ENCODE measurements around the gene SAPCD1.

The SAPCD1 gene

DNA sequence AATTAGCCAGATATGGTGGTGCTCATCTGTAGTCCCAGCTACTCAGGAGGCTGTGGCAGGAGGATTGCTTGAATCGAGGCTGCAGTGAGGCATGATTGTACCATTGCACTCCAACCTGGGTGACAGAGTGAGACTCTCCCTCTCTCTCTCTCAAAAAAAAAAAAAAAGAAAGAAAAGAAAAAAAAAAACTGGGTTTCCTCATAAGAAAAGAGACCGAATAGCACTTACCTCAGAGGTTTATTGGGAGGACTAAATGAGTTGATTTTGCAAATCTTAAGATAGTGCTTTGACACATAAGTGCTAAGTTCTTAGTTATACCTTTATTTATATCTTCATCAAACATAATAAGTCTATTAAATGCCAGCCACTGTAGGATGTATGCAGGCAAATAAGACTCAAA lies 8.4 kb downstream of the SAPCD1 start:
- TF ChIP-seq, protein P1, sequence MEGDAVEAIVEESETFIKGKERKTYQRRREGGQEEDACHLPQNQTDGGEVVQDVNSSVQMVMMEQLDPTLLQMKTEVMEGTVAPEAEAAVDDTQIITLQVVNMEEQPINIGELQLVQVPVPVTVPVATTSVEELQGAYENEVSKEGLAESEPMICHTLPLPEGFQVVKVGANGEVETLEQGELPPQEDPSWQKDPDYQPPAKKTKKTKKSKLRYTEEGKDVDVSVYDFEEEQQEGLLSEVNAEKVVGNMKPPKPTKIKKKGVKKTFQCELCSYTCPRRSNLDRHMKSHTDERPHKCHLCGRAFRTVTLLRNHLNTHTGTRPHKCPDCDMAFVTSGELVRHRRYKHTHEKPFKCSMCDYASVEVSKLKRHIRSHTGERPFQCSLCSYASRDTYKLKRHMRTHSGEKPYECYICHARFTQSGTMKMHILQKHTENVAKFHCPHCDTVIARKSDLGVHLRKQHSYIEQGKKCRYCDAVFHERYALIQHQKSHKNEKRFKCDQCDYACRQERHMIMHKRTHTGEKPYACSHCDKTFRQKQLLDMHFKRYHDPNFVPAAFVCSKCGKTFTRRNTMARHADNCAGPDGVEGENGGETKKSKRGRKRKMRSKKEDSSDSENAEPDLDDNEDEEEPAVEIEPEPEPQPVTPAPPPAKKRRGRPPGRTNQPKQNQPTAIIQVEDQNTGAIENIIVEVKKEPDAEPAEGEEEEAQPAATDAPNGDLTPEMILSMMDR (IDR thresholded peaks at IDR 0.05; ENCODE audit: extremely low read depth, insufficient read depth, missing control alignments): no peak
- in situ Hi-C loops (cut with MboI; ENCODE audit: low pct_unique_long_range_greater_than_20kb, low sequenced_read_pairs, unreplicated experiment): no loop called here
- DNase-seq (ENCODE audit: low spot score): no peak

DNA sequence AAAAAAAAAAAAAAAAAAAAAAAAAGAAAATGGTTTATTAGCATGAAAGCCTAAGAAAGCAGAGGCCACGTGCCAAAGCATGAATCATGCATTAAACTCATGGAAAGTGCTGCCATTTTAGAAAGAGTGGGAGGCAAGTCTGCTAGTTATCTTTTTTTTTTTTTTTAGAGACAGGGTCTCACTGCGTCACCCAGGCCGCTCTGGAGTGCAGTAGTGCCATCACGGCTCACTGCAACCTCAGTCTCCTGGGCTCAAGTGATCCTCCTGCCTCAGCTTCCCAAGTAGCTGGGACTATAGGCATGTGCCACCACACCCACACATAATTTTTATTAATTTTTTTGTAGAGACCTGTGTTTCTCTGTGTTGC lies 9.5 kb downstream of the SAPCD1 start:
- TF ChIP-seq, protein P1 (IDR thresholded peaks at IDR 0.05; ENCODE audit: extremely low read depth, insufficient read depth, missing control alignments): no peak
- DNase-seq (ENCODE audit: low spot score): no peak

DNA sequence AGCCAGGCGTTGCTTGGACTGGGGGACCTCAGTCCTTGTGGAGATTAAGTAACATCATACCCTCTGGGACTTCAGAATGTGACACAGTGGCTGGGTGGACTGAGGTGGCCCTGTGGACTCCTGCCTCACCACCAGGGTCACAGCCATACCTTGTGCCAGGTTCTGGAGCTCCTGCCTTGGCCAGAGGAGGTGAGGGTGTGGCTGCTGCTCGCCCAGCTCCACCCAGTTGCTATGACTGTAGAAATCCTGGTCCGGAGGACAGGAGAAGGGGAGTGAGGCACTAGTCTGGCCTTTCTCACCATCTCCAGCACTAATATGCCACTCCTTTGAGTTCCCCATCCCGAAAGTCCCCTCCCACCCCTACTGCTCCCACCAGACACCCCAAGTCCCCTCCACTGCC lies 12.7 kb downstream of the SAPCD1 start:
- DNase-seq (ENCODE audit: low spot score): no peak
- in situ Hi-C loops (cut with MboI; ENCODE audit: low pct_unique_long_range_greater_than_20kb, low sequenced_read_pairs, unreplicated experiment): no loop called here

More for the DNA sequence above, 9.5 kb downstream of the SAPCD1 start:
- in situ Hi-C loops (cut with MboI; ENCODE audit: low pct_unique_long_range_greater_than_20kb, low sequenced_read_pairs, unreplicated experiment): no loop called here

DNA sequence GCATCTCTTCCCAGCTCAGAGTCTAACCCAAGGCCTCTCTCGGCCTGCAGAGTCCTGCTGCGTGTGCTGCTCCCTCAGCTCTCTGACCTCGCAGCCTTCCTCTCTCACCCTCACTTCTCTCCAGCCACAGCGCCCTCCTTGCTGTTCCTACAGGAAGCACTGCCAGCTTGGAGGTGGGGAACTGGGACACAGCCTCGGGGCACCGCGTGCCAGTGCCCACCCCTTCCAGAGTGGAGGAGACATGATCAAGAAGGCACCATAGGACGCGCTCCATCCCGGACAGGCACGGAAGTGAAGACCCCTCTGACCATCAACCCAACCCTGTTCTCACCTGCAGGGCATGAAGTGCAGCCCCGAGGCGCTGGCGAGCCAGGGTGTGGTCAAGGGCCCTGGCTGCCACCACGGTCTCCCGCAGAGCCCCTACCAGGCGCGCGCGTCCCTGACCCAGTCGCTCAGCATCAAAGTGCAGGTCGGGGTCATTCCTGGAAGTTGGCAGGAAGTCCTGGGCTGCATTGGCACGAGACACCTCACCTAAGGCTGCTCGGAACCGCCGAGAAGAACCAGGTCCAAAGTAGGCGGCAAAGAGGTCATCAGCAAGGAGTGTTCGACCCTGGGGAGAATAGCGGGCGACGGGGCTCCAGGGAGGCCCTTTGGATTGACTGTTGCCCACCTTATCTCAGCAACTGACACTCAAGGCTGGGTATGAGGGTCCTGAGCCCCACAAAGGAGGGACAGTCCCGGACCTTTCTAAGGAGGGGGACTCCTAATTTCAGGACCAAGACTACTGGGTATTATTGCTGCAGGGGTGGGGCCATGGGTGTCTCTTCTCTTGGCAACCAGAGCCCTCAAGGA lies 13.4 kb downstream of the SAPCD1 start:
- in situ Hi-C loops (cut with MboI; ENCODE audit: low pct_unique_long_range_greater_than_20kb, low sequenced_read_pairs, unreplicated experiment): no loop called here
- no peak for DNase-seq (ENCODE audit: low spot score)
- TF ChIP-seq, protein P1 (IDR thresholded peaks at IDR 0.05; ENCODE audit: extremely low read depth, insufficient read depth, missing control alignments): no peak

More for the DNA sequence above, 12.7 kb downstream of the SAPCD1 start:
- TF ChIP-seq, protein P1 (IDR thresholded peaks at IDR 0.05; ENCODE audit: extremely low read depth, insufficient read depth, missing control alignments): no peak

DNA sequence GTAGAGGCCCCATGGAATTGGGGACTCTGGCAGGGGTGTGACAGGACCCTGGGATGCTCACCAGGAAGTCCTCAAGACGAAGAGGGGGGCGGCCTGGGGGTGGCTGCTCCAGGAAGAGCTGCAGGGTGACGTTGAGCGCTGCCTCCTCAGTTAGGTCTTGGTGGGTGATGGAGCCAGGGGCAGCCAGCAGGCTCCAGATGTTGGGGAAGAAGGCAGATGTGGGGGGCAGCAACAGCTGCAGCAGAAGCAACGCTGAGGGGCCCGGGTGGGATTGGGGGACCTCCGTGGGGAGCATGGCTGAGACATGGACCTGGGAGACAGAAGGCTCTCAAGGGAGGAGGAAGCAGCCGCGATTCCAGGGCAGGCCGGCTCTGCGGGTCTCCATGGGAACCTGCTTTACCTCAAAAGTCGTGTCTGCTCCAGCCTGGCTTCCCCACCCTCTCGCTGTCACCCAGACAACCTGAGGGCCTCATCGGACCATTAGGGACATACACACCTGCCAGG lies 14.1 kb downstream of the SAPCD1 start:
- in situ Hi-C loops (cut with MboI; ENCODE audit: low pct_unique_long_range_greater_than_20kb, low sequenced_read_pairs, unreplicated experiment): no loop called here
- DNase-seq (ENCODE audit: low spot score): no peak
- TF ChIP-seq, protein P1 (IDR thresholded peaks at IDR 0.05; ENCODE audit: extremely low read depth, insufficient read depth, missing control alignments): no peak

DNA sequence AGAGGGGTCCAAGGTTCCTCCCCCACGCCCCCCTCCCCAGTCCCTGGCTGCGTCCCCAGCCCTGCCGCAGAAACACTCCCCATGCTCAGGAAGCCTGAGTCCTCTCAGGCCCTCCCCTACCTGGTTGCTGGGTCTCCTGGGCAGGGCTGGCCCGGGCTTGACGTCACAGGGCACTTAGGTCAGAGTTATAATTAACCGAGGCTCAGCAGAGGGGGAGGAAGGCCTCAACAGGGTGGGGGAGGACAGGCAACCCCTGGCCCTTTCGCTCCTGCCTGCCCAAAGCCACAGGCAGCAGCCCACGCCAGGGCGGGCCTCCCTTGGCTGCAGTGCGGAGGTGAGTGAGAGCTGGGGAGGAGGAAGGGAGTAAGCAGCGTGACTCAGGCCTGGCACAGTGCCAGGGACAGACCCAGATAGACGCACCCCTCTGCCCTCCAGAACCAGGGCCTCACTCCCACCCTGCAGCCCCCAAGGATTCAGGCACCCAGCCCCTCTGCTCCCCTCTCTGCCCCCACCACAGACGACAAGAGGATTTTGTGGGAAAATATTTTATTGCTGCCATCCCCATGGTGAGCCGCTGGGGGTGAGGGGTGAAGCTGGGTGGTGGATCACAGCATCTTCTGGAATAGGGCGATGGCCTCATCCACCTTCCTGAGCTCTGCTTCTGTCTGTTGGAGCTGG lies 14.7 kb downstream of the SAPCD1 start, which contains the start of gene VWA7:
TSS of gene VWA7 (minus strand) at position 340 of the 678 bp plus-strand sequence. CDS start 549 bp downstream, outside the sequence.
- TF ChIP-seq, protein P1 (IDR thresholded peaks at IDR 0.05; ENCODE audit: extremely low read depth, insufficient read depth, missing control alignments): no peak
- in situ Hi-C loops (cut with MboI; ENCODE audit: low pct_unique_long_range_greater_than_20kb, low sequenced_read_pairs, unreplicated experiment): no loop called here
- peak; percentile 95 for DNase-seq (ENCODE audit: low spot score)
